Left renal cortex interstitium (tissue), 4 donors: ENCODE data around the gene SLC5A10. TPM values are rescaled to one million over a fixed set of nuclear protein-coding genes. Genes with fewer than 3 reads are reported as not detected.

Experiments
- DNase-seq, 4 donors: peaks; one replicate each; pipeline ENCODE4 v3.0.0-alpha.2; 2013; ENCODE audit warnings: low read depth in 4 of 4, low spot score in 2 of 4, missing footprints in 1 of 4
- polyA plus RNA-seq, 4 donors: library from polyadenylated mRNA; unstranded; fragments of 120-200 nt; gene quantifications; one replicate each; pipeline ENCODE4 v1.2.1, GENCODE V29; 2013; ENCODE audit not compliant: insufficient read length in 4 of 4

The SLC5A10 gene
- polyA plus RNA-seq, 4 donors: 0.22 to 0.77 (median 0.45) TPM

- no peak for DNase-seq
These were observed 11.4 kb downstream of the SLC5A10 start for GRCh38 chr17:18963126-18964017.

GRCh38 chr17:18964018-18964351, 12.0 kb downstream of the SLC5A10 start:
- no peak for DNase-seq

DNA sequence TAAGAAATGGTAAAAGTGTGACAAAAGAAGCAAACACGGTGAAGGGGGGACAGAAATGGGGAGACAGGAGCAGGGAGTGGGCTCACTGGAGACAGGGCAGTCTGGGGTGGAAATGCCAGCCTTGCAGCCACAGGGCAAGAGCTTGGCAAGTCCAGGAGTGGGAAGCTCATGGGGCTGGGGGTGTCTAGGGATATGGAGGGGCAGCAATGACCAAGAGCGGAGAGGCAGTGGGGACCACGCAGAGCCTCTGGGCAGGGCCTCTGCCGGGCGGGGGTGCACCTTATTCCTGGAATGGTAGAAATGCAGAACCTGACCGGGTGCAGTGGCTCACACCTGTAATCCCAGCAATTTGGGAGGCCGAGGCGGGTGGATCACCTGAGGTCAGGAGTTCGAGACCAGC, 12.6 kb downstream of the SLC5A10 start:
- no peak for DNase-seq

GRCh38 chr17:18965530-18966236, 13.7 kb downstream of the SLC5A10 start:
- DNase-seq: no peak

- DNase-seq: peak in 1 of 4 donors; percentile 45
These were observed 15.1 kb downstream of the SLC5A10 start for GRCh38 chr17:18966831-18967624.

DNA sequence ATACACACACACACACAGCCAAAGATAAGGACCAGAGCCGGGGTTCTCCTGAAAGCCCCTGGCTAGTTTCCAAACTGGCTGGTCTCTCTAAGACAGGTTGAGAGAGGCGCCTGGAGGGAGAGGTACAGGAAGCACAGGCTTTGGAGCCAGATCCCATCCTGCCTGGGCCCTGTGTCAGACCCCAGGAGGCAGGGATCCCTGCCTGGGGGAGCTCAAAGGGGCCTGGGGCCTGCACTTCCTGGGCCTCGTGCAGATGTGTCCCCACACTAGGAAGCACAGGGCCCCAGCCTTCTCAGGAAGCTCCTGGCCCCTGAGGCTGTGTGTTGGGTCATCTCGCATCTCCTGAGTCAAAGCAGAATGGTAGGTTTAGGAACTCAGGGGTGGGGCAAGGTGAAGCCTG, 16.0 kb downstream of the SLC5A10 start:
- no peak for DNase-seq

- DNase-seq: no peak
These were observed 16.4 kb downstream of the SLC5A10 start for GRCh38 chr17:18968345-18968744.

DNA sequence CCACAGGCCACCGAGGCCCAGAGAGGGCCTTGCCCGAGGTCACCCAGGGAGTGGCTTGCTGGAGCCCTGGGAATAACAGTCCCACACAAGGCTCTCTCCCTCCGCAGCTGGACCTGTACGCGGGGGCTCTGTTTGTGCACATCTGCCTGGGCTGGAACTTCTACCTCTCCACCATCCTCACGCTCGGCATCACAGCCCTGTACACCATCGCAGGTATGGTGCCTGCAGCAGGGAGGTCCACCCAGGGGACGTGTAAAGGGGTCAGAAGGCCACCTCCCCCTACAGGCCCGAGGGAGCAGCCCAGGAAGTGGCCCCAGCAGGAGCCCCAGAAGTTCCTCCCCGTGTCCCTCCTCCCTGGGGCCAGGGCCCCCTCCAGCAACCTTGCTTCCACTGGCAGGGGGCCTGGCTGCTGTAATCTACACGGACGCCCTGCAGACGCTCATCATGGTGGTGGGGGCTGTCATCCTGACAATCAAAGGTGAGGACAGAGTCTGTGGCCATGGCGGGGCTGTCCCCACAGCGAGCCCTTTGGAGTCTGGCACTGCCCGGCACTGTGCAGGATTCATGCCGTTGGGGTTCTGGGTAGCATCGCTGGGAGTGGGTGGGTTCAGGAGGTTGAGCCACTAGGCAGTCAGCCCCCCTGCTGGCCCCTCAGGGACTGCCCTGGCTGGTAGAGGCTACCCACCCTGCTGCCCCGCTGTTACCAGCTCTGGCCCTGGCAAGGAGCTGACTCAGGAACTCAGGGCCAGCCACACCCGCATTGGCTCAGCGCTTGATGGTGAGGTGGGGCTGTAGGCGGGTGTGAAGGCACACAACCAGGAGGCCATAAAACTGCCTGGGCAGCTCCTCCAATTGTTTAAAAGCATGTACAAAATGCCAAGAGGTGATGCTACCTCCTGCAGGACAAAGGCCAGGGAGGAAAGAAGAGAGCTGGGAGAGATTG, 17.3 kb downstream of the SLC5A10 start:
- DNase-seq: no peak

- DNase-seq: no peak
These were observed 18.9 kb downstream of the SLC5A10 start for GRCh38 chr17:18970582-18971480.

DNA sequence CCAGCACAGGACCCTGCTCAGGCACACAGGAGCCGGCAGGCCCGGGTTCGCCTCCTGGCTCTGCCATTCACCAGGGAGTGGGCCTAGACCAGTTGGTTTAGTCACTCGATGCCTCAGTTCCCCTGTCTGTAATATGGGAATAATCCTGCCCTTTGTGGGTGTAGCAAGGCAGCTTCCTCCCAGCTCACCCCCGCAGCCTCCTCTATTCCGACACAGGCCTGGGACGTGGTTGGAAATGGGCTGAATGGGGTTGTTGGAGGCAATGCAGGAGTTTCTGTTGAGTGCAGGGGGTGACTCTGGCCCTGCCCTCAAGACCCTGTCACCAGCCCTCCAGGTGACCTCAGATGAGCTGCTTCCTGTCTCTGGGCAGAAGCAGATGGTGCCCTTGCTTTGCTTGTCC, 19.8 kb downstream of the SLC5A10 start:
- no peak for DNase-seq

DNA sequence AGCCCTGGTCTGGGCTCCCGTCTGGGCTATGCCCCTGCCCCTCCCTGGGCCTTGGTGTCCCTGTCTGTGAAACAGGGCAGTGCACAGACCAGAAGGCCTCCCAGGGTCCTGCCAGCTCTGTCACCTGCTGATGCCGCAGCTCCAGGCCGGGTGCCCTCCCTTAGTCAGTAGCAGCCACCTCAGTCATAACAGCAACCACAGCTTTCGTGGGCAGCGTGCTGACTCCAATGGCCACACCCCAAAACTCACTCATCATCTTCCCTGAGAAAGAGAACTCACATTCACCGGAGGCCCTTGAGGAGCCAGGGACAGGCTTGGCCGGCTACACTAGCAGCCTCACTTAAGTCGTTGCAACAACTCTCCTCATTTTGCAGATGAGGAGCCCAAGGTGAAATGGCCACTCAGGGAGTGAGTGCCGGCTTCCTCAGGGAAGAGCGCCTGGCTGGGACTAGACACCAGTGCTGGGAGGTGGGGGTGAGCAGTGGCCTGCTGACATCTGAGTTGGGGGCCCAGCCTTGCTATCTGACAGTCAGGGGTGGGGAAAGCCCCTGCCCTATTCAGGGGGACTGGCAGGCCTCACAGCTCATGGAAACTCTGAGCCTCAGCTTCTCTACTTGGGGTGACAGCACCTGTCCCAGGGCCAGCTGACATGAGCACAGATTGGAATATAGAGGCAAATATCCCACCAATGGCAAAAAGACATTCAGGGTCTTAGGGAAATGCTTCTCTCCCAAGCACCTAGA, 22.6 kb downstream of the SLC5A10 start:
- DNase-seq: no peak

GRCh38 chr17:18975597-18975996, 23.6 kb downstream of the SLC5A10 start:
- no peak for DNase-seq

DNA sequence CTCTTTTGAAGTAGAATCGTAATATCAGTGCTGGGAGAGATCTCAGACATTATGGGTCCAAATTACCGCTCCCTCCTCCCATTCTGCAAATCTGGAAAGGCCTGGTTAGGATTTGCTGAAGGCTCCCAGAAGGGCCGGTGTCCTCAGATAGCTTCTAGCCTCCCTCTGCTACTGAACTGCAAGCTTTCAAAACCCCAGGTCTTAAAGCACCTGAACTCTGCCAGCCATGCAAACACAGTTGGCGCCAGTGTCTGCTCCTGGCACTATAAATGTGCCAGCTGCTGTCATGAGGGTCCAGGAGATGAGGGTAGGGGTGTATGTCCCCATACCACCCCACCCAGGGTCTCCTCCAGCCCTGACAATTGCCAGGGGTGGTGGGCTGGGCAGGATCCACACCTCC, 24.2 kb downstream of the SLC5A10 start:
- DNase-seq: no peak

DNA sequence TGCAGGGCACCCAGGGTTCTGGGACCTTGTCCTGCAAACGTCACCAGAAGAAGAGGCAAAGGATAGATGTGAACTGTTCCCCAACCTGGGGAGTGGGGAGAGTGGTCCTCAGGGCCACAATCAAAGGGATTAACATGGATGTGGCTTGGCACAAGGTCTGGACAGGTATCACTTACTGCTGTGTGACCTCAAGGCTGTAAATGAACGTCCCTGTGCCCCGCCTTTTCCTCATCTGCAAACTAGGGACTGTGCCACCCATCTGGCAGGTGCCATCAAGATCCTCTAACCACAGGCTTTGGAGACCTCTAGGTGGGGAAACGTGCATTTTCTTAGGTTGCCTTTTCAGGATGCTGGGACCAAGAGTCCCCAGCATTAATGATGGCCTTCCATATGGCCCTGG, 25.1 kb downstream of the SLC5A10 start:
- DNase-seq: no peak

- no peak for DNase-seq
These were observed 25.7 kb downstream of the SLC5A10 start for GRCh38 chr17:18977646-18978045.

DNA sequence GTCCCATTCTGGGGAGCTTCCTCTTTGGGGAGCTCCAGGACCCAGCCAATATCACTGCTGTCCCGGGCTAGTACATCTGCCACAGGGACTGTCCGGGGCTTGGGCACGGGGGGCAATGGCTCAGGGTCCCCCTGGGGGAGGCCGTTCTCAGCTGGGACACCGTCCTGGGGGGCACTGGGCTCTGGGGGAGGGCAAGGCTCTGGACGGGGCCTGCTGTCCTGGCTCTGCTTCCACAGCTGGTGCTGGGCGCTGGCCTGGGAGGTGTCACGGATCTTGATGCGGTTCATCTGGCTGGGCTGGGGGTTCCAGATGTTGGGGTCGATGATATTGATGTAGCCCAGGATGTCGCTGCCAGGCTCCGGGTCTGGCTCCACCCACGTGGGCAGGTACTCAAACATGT, 26.1 kb downstream of the SLC5A10 start:
- DNase-seq: no peak

GRCh38 chr17:18978655-18979054, 26.7 kb downstream of the SLC5A10 start:
- DNase-seq: no peak

GRCh38 chr17:18980682-18981334, 28.8 kb downstream of the SLC5A10 start:
- DNase-seq: no peak
